ENCODE results near the gene LILRB1. TPM values are rescaled to one million over a fixed set of nuclear protein-coding genes. Genes with fewer than 3 reads are reported as not detected.

The LILRB1 gene
- total RNA-seq, 2 donors from 2014 or later = 4.7 to 8.2 TPM

Small RNA genes within 50 kb of the gene (microRNA-seq; reads per million reads assigned to microRNA genes)
- gene MIR8061 (ENCODE audit: borderline microRNAs expressed in 2 of 2) = 0 reads per million in 2 donors

Other genes starting within 250 kb of the LILRB1 start
- gene TTYH1, start 215.0 kb upstream of the LILRB1 start, total RNA-seq = 1 to 10 TPM in 1 of 2 donors, under 1 TPM in 1; 0.60 to 1.4 TPM
- gene LENG8, start 181.3 kb upstream of the LILRB1 start, total RNA-seq = 100 to 1,000 TPM; 113 to 140 TPM
- 1 to 10 TPM; 4.2 to 5.1 TPM for gene LENG9, start 166.7 kb upstream of the LILRB1 start, total RNA-seq
- 10 to 100 TPM; 24.8 to 25.7 TPM for gene CDC42EP5, start 157.2 kb upstream of the LILRB1 start, total RNA-seq
- gene LAIR2, start 127.7 kb upstream of the LILRB1 start, total RNA-seq = not detected
- 1 to 10 TPM; 2.8 to 6.6 TPM for gene LILRA2, start 56.7 kb upstream of the LILRB1 start, total RNA-seq
- gene LILRA1, start 36.9 kb upstream of the LILRB1 start, total RNA-seq = 1 to 10 TPM; 1.7 to 1.8 TPM
- gene LILRB4, start 32.5 kb downstream of the LILRB1 start, total RNA-seq = 1 to 10 TPM; 2.7 to 8.7 TPM
- gene KIR3DL3, start 94.0 kb downstream of the LILRB1 start, total RNA-seq = not detected
- gene KIR2DL3, start 108.0 kb downstream of the LILRB1 start, total RNA-seq = not detected
- gene KIR2DL1, start 139.3 kb downstream of the LILRB1 start, total RNA-seq = under 1 TPM in 1 of 2 donors, not detected in 1; 0.23 TPM
- under 1 TPM in 1 of 2 donors, not detected in 1; 0.37 TPM for gene KIR2DL4, start 173.1 kb downstream of the LILRB1 start, total RNA-seq
- not detected for gene KIR3DL1, start 186.0 kb downstream of the LILRB1 start, total RNA-seq
- gene KIR2DS4, start 202.2 kb downstream of the LILRB1 start, total RNA-seq = not detected
- not detected for gene KIR3DL2, start 220.0 kb downstream of the LILRB1 start, total RNA-seq
- 1 to 10 TPM; 2.0 to 5.8 TPM for gene FCAR, start 243.8 kb downstream of the LILRB1 start, total RNA-seq

All from posterior vena cava (tissue), 2 donors.